ES-I3 (cell line): ENCODE results near the gene SVEP1.
"Not testable (repeated sequence)": the region's sequence is repeated elsewhere in the genome, so short reads cannot be mapped to it uniquely, and the experiment has no call there.

ENCODE experiments used
- H3K36me3 ChIP-seq: 2 replicates; pipeline ENCODE4 v1.6.1; 2013; ENCODE audit warnings: mild to moderate bottlenecking, low read length, control low read depth, moderate library complexity; ENCODE audit not compliant: insufficient read depth
- H3K4me1 ChIP-seq: 2 replicates; pipeline ENCODE4 v1.6.1; 2013; ENCODE audit warnings: mild to moderate bottlenecking, control low read depth, low read length; ENCODE audit not compliant: insufficient read depth
- H3K9ac ChIP-seq: 2 replicates; pipeline ENCODE4 v1.6.1; 2013; ENCODE audit warnings: low read depth, mild to moderate bottlenecking, low read length, moderate library complexity
- H3K9me3 ChIP-seq: 2 replicates; pipeline ENCODE4 v1.6.1; 2013; ENCODE audit warnings: mild to moderate bottlenecking, low read length, moderate library complexity; ENCODE audit not compliant: control insufficient read depth, insufficient read depth

Gene SVEP1

DNA sequence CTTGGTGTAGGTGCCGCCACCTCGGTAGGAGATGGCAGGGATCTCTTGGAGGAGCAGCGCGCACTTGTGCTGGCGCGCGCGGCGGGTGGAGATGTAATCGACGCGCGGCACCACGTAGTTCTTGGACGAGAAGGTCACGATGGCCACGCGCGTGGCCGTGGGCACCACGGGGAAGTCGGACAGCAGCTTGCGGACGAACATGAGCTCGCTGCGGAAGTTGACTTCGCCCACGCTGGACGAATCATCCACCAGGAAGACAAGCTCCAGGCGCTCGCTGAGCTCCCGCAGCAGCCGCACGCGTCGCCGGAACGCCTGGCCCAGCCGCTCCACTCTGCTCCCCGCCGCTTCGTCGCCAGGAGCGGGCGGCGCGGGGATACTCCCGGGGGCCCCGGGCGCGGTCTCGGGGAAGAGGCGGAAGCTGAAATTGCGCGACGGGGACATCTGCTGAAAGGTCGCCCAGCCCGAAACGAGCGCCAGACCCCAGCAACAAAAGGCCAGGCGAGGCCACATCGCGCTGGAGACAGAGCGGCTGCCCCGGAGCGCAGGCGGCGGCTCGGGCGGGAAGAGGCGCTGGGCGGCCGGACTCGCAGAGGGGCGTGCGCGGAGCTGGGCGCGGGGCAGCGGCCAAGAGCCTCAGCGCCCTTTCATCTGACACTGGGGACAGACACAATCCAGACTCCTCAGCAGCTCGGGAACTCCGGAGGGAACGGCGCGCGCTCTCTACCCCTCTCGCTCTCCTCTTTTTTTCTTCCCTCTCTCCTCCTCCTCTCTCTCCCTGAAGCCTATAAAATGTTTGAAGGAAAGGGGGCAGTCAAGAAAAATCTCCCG is at the start of gene SVEP1:
Gene SVEP1, minus strand, starts transcription at position 708 of the 828 bp plus-strand sequence. Its CDS starts 198 bp downstream, at position 510.
- no peaks in the 10 kb centered on the region for H3K9me3 ChIP-seq
- no peaks in the 10 kb centered on the region for H3K36me3 ChIP-seq
- peaks cover 19% of the 10 kb centered on the region for H3K4me1 ChIP-seq
- peak within 1 kb of the TSS; percentile 72 for H3K9ac ChIP-seq

DNA sequence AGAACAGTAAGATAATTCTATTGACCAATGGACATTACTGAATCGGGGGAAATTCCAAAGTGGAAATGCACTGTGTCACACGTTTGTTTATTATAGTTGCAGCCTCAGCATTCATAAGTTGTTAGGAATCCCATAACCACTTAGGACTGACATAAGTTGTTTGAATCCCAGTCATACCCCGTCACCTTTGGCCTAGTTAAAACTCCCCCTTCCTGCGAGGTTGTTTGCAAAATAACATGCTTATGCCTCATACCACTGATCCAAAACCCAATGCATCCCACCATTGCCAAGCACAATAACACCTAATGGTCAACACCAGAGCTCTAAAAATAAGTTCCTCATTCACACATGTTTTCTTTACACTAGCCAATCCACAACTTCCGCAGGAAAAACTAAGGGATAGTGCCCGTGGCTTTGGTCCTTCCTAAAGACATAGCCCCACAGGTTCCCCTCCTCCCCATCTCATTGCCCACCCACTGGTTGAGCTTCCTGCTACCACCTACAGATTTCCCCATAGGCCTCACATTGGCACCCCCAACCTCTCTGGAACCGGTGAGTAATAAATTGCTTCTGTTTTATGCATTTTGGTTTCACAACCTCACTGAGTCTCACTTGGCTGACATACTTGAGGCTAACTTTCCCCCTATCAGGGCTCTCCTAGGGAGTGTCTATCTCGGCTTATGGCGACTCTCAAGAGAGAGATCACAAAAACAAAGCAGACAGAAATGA is 46.7 kb upstream of the SVEP1 start:
- Histone ChIP-seq H3K9ac (no peak overlapping the region), H3K36me3 (no peaks in the 10 kb centered on the region), H3K9me3 (no peaks in the 10 kb centered on the region), H3K4me1 (peaks cover 7% of the 10 kb centered on the region; the same call in 1 of the 2 replicates)

GRCh38 chr9:110623462-110624025 is 44.0 kb upstream of the SVEP1 start:
- no peaks in the 10 kb centered on the region for H3K36me3 ChIP-seq
- H3K9me3 ChIP-seq, result no peaks in the 10 kb centered on the region
- H3K9ac ChIP-seq, result no peak overlapping the region
- peaks cover 7% of the 10 kb centered on the region; the same call in 1 of the 2 replicates for H3K4me1 ChIP-seq

- no peak overlapping the region for H3K9ac ChIP-seq
- peaks cover 7% of the 10 kb centered on the region; the same call in 1 of the 2 replicates for H3K4me1 ChIP-seq
- H3K9me3 ChIP-seq, result no peaks in the 10 kb centered on the region
- no peaks in the 10 kb centered on the region for H3K36me3 ChIP-seq
Measured at GRCh38 chr9:110622368-110622767, 42.8 kb upstream of the SVEP1 start.

DNA sequence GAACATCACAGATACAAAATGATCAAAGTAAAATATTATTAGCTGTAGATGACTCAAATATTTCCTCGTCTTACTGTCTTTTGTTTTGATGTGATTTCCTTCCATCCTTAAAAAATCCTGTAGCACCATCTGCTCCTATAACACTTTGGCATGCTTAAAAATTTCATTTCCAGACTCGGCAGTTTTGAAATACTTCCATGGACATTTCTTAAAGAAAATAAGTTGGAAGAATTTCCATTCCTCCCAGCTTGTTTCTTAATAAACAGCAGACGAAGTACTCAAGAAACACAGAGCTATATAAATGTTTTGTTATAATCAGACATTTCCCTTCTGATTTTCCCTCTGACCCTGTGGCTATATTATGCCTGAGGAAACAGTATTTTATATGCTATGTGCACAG is 41.2 kb upstream of the SVEP1 start:
- no peaks in the 10 kb centered on the region for H3K4me1 ChIP-seq
- H3K36me3 ChIP-seq, result no peaks in the 10 kb centered on the region
- no peak overlapping the region for H3K9ac ChIP-seq
- no peaks in the 10 kb centered on the region for H3K9me3 ChIP-seq

DNA sequence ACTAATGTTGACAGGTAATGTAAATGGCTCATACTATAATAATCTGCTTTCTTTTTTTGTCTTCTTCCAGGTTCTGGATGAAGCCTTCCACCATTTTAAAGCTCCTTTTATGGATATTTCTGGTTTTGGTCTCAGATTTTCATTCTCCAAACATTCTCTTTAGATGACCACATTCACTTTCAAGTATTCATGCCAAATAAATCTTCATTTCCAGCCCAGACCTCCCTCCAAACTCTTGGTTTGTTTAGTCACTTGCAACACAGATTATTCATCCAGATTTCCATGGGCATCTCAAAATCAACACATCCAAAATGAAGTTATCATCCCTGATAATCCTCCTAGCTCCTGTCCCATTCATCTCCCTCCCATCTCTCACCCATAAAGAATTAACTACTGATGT is 40.3 kb upstream of the SVEP1 start:
- Histone ChIP-seq H3K9me3 (no peaks in the 10 kb centered on the region), H3K9ac (no peak overlapping the region), H3K4me1 (no peaks in the 10 kb centered on the region), H3K36me3 (no peaks in the 10 kb centered on the region)

DNA sequence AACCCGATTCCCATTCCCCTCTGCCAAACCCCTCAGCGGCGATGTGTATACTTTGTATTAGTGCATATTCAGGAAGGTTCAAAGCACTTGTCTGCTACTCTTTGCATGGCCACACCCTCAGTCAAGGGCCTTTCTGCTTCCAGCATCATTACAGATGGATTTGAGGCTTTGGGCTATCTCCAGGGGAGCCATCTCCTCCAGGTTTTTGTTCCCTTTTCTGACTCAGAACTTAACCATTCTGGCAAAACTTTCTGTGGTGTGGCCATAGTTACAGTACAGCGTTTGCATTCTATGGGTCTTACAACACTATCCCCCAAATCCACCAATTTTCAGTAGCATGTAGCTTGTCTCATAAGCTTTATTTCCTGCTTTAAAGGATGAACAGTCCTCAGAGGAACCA is 36.0 kb upstream of the SVEP1 start:
- no peaks in the 10 kb centered on the region for H3K9me3 ChIP-seq
- H3K9ac ChIP-seq, result no peak overlapping the region
- no peaks in the 10 kb centered on the region for H3K36me3 ChIP-seq
- no peaks in the 10 kb centered on the region for H3K4me1 ChIP-seq

- not testable (repeated sequence) for H3K36me3 ChIP-seq, H3K9ac ChIP-seq, H3K4me1 ChIP-seq, H3K9me3 ChIP-seq
Measured at GRCh38 chr9:110614576-110614975, 35.0 kb upstream of the SVEP1 start.

DNA sequence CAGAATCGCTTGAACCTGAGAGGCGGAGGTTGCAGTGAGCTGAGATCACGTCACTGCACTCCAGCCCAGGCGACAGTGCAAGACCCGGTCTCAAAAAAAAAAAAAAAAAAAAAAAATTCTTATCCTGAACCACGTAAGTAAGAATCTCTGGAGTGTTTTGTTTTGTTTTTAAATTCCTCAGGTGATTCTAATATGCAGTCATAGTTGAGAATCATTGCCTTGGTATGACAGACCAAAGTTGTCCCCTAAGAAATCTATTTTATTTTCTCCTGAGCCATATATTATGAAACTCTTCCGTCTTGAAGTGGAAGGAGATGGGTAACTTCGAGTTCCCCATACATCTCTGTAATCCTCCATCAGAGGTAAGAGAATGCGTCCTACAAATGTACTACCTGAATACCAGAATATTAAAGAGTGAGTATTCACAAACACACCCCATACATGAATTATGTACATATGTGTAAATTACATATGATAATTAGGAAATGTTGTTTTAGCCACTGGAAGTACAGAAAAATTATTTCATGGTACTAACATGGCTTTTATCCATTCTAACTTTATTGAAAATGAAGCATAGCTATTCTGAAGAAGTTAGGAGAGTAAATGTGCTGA is 26.7 kb upstream of the SVEP1 start:
- Histone ChIP-seq H3K4me1 (peaks cover 19% of the 10 kb centered on the region), H3K9me3 (no peaks in the 10 kb centered on the region), H3K9ac (no peak overlapping the region), H3K36me3 (no peaks in the 10 kb centered on the region; the same call in 1 of the 2 replicates)

DNA sequence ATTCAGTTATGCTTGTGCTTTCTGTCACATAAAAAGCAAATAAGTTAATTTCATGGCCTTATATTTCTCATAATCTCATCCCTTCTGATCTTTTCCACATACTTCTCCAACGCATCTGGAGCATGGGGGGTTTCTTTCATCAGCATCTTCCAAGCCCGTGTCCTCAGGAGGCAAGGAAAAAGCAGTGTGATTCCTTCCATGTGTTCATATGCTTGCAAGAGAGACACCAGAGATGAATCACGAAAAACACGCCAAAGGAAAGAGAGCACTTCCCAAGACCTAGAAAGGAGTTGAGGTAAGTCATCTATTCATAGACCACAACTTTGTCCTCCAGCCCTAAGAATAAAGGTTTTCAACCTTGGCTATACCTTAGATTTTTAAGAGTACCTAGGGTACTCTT is 26.0 kb upstream of the SVEP1 start:
- Histone ChIP-seq H3K4me1 (peaks cover 24% of the 10 kb centered on the region), H3K36me3 (no peaks in the 10 kb centered on the region; the same call in 1 of the 2 replicates), H3K9me3 (no peaks in the 10 kb centered on the region), H3K9ac (no peak overlapping the region)

GRCh38 chr9:110604171-110604601 is 24.6 kb upstream of the SVEP1 start:
- H3K9ac ChIP-seq, result no peak overlapping the region
- H3K4me1 ChIP-seq, result peaks cover 30% of the 10 kb centered on the region
- no peaks in the 10 kb centered on the region for H3K9me3 ChIP-seq
- no peaks in the 10 kb centered on the region; the same call in 1 of the 2 replicates for H3K36me3 ChIP-seq

- Histone ChIP-seq H3K9ac (no peak overlapping the region), H3K36me3 (no peaks in the 10 kb centered on the region), H3K4me1 (peaks cover 34% of the 10 kb centered on the region), H3K9me3 (no peaks in the 10 kb centered on the region; the same call in 1 of the 2 replicates)
Measured at GRCh38 chr9:110602281-110602680, 22.7 kb upstream of the SVEP1 start.

DNA sequence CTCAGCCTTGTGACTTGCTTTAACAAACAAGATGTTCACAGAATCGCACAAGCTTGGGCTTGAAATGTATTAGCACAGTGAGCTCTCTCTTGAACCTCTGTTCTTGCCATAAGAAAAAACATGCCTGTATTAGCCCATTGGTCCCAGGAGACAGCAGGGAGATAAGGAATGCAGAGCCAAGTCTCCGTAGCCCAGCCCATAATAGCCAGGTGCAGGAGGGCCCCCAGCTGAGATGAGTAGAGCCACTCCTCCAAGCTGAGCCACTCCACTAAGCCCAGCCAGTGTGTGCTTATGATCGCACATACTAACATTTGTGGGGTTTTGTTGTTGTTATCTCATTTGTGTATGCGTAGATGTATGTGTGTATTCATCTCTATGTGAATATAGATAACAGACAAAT is 21.6 kb upstream of the SVEP1 start:
- no peaks in the 10 kb centered on the region; the same call in 1 of the 2 replicates for H3K9me3 ChIP-seq
- no peaks in the 10 kb centered on the region for H3K36me3 ChIP-seq
- peaks cover 34% of the 10 kb centered on the region for H3K4me1 ChIP-seq
- no peak overlapping the region for H3K9ac ChIP-seq

DNA sequence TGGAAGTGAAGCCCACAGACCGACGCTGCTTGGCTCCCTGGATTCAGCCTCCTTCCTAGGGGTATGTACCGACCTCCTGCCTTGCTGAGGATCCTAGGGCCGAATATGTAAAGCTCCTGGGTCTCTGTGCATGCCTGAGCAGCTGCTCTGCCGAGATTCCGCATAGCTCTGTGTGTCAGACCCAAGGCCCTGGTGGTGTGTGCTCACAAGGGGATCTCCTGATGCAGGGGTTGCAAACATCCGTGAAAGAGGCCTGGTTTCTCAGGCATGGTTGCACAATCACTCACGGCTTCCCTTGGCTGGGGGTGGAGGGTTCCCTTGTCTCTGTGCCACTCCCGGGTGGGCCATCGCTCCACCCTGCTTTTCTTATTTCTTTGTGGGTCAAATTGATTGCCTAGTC is 19.9 kb upstream of the SVEP1 start:
- H3K9me3 ChIP-seq, result no peaks in the 10 kb centered on the region; the same call in 1 of the 2 replicates
- peaks cover 31% of the 10 kb centered on the region for H3K4me1 ChIP-seq
- no peak overlapping the region for H3K9ac ChIP-seq

More for the DNA sequence above, 19.9 kb upstream of the SVEP1 start:
- H3K36me3 ChIP-seq, result no peaks in the 10 kb centered on the region
